K562 (cell line): ENCODE results near the gene ANKRD34A. TPM values are rescaled to one million over a fixed set of nuclear protein-coding genes. Genes with fewer than 3 reads are reported as not detected.
A peak's percentile ranks its signal among the peaks of the same experiment; 100 is the strongest.

Source experiments
- ATAC-seq: fragments of 200-7000 bp; cut with Tn5 transposase; 3 replicates; pipeline ENCODE4 v1.9.1; 2020; ENCODE audit warnings: moderate library complexity
- BruUV-seq: library from RNA; stranded (reverse); fragments of 400-500 nt; replicated peaks from 2 replicates; lab custom pipeline; 2021; lab: Mats Ljungman, UMichigan
- CTCF ChIA-PET: fragments of 300-600 bp; formaldehyde crosslinking; extraction: SDS; loops from one replicate; lab custom pipeline; 2021; ENCODE audit warnings: low intra/inter-chr PET ratio; lab: Yijun Ruan, JAX
- POLR2A ChIA-PET: fragments of 300-600, 350-650 bp; sonication (Branson Sonifier 250); formaldehyde crosslinking; extraction: SDS; loops from one replicate; lab custom pipeline; 2021; ENCODE audit warnings: antibody characterized with exemption, inconsistent platforms; lab: Yijun Ruan, JAX
- DNase-seq, 4 experiments: peaks; one replicate each; pipeline versions ENCODE4 v3.0.0 to v3.0.0-alpha.2; 2011 to 2018; ENCODE audit warnings: low spot score in 3 of 4, mixed read lengths in 3 of 4; ENCODE audit errors: extremely low read depth in 1 of 4
- FAIRE-seq: peaks from 2 replicates; lab custom pipeline; 2011; peaks lifted over from hg19 to GRCh38; lab: Jason Lieb, UNC
- H2AFZ ChIP-seq: 2 replicates; pipeline ENCODE4 v1.6.0; 2011; ENCODE audit warnings: low read depth, low read length, control low read depth, inconsistent platforms
- H3K27ac ChIP-seq: fragments of 200-600 bp; 3 replicates; pipeline ENCODE4 v1.8.0; 2011; ENCODE audit warnings: low read depth, mild to moderate bottlenecking, control low read depth, inconsistent platforms, low read length, moderate library complexity, mixed read lengths; ENCODE audit errors: extremely low read depth
- H3K27me3 ChIP-seq, 2 experiments: fragments of 300-600 bp in 1 of 2; 2 replicates in 1 of 2; 3 replicates in 1 of 2; pipeline versions ENCODE4 v1.6.0 to v1.8.0; 2011; ENCODE audit warnings: inconsistent platforms in 2 of 2, low read length in 2 of 2, mild to moderate bottlenecking in 1 of 2, mixed read lengths in 1 of 2, moderate library complexity in 1 of 2; ENCODE audit not compliant: control insufficient read depth in 2 of 2, insufficient read depth in 2 of 2
- H3K36me3 ChIP-seq: fragments of 300-600 bp; 3 replicates; pipeline ENCODE4 v1.8.0; 2011; ENCODE audit warnings: mild to moderate bottlenecking, low read length, inconsistent platforms; ENCODE audit not compliant: control insufficient read depth, insufficient read depth
- H3K4me1 ChIP-seq, 2 experiments: fragments of 200-600 bp in 1 of 2; replicated peaks in 1 of 2; 2 replicates in 1 of 2; 3 replicates in 1 of 2; pipeline versions ENCODE4 v1.5.1 to v1.8.0; 2011; ENCODE audit warnings: inconsistent platforms in 2 of 2, low read length in 2 of 2, mild to moderate bottlenecking in 1 of 2, mixed read lengths in 1 of 2, moderate library complexity in 1 of 2; ENCODE audit not compliant: control insufficient read depth in 2 of 2, insufficient read depth in 2 of 2
- H3K4me2 ChIP-seq: 2 replicates; pipeline ENCODE4 v1.6.1; 2011; ENCODE audit warnings: low read length, control low read depth, inconsistent platforms, mixed read lengths; ENCODE audit not compliant: insufficient read depth
- H3K4me3 ChIP-seq: fragments of 200-600 bp; sonication (generic), shearing (Covaris generic); 2 replicates; pipeline ENCODE4 v1.5.1; 2016; ENCODE audit warnings: control low read depth, inconsistent platforms
- H3K79me2 ChIP-seq: fragments of 200-600 bp; 3 replicates; pipeline ENCODE4 v1.8.0; 2011; ENCODE audit warnings: low read length, inconsistent platforms; ENCODE audit not compliant: control insufficient read depth, insufficient read depth
- H3K9ac ChIP-seq, 2 experiments: 2 replicates each; pipeline versions ENCODE4 v1.6.0 to v1.6.1; 2011; ENCODE audit warnings: low read depth in 2 of 2, low read length in 2 of 2, control low read depth in 1 of 2, inconsistent platforms in 1 of 2, mild to moderate bottlenecking in 1 of 2, mixed read lengths in 1 of 2; ENCODE audit not compliant: insufficient read depth in 1 of 2
- H3K9me1 ChIP-seq: one replicate; pipeline ENCODE4 v1.6.0; 2011; ENCODE audit warnings: inconsistent platforms, mild to moderate bottlenecking, low read length, moderate library complexity; ENCODE audit not compliant: control insufficient read depth, insufficient read depth
- H3K9me3 ChIP-seq: replicated peaks from 2 replicates; pipeline ENCODE4 v1.5.1; 2011; ENCODE audit warnings: low read depth, low read length, inconsistent platforms; ENCODE audit not compliant: control insufficient read depth, insufficient read depth
- H4K20me1 ChIP-seq: replicated peaks from 2 replicates; pipeline ENCODE4 v1.6.1; 2011; ENCODE audit warnings: low read length, inconsistent platforms, mixed read lengths; ENCODE audit not compliant: control insufficient read depth, insufficient read depth
- ELF4 ChIP-seq: fragments of 450-650 bp; formaldehyde crosslinking; IDR thresholded peaks from 2 replicates; pipeline ENCODE4 v1.4.0; 2022; ENCODE audit warnings: missing genetic modification characterization
- HIVEP1 ChIP-seq: fragments of 250-450 bp; sonication (Bioruptor Pico); IDR thresholded peaks from 2 replicates; pipeline ENCODE4 v1.4.0; 2020; ENCODE audit warnings: mild to moderate bottlenecking
- MEIS2 ChIP-seq: fragments of 450-650 bp; IDR thresholded peaks from 2 replicates; pipeline ENCODE4 v1.6.1; 2014; ENCODE audit warnings: mild to moderate bottlenecking; ENCODE audit not compliant: partially characterized antibody
- PBX2 ChIP-seq, 2 experiments: IDR thresholded peaks in 1 of 2; conservative IDR thresholded peaks in 1 of 2; 2 replicates each; pipeline ENCODE4 v1.6.1; 2016; ENCODE audit warnings: low read depth in 2 of 2, mild to moderate bottlenecking in 1 of 2, missing compliant biosample characterization in 1 of 2, missing genetic modification characterization in 1 of 2, moderate library complexity in 1 of 2
- PKNOX1 ChIP-seq: fragments of 450-650 bp; IDR thresholded peaks from 2 replicates; pipeline ENCODE4 v1.6.1; 2016
- RBM17 ChIP-seq: fragments of 200-400 bp; formaldehyde crosslinking; IDR thresholded peaks from 2 replicates; pipeline ENCODE4 v1.6.1; 2017; ENCODE audit warnings: low read depth, mild to moderate bottlenecking, low read length, borderline replicate concordance
- ZKSCAN1 ChIP-seq: fragments of 150-350 bp; IDR thresholded peaks from 2 replicates; pipeline ENCODE4 v1.6.1; 2016; ENCODE audit warnings: low read depth, low read length
- ZNF140 ChIP-seq: fragments of 250-450 bp; sonication (Bioruptor Pico); IDR thresholded peaks from 2 replicates; pipeline ENCODE4 v1.8.0; 2021; ENCODE audit warnings: moderate library complexity, mild to moderate bottlenecking, inconsistent platforms
- WGBS: fragments of 100-300 bp; shearing (Covaris generic); methylation state at CpG from one replicate; pipeline ENCODE4 v1.1.6; 2016; ENCODE audit warnings: low coverage, mixed read lengths; ENCODE audit not compliant: insufficient coverage; ENCODE audit errors: missing lambda C conversion rate; 5-methylcytosine and 5-hydroxymethylcytosine counted together
- in situ Hi-C: fragments of 300-500 bp; cut with MboI; formaldehyde crosslinking; loops from 4 replicates; pipeline ENCODE4 v1.15.0; 2018; ENCODE audit warnings: inconsistent platforms, mixed read lengths
- intact Hi-C: fragments of 100-400 bp; cut with micrococcal nuclease; formaldehyde crosslinking; loops from 2 replicates; pipeline ENCODE4 v1.14.2; 2022
- polyA plus RNA-seq, 8 experiments: library from polyadenylated mRNA; depleted of rRNA in 4 of 8; stranded (reverse) in 5 of 8; unstranded in 3 of 8; fragments of >200 nt; fragmentation: Nextera tagmentation in 2 of 8; fragmentation: Illumina TruSeq in 1 of 8; extraction: Ambion mirVana in 2 of 8; extraction: Trizol in 1 of 8; gene quantifications; 2 replicates each; pipeline versions ENCODE4 v1.2.1 to v1.2.3, GENCODE V29; 2011 to 2014; ENCODE audit warnings: inconsistent platforms in 1 of 8, missing spikeins in 1 of 8
- total RNA-seq, 7 experiments: library from RNA; depleted of rRNA in 6 of 7; stranded (reverse); fragments of >200 nt in 6 of 7; fragmentation: Illumina TruSeq in 2 of 7; extraction: Trizol in 2 of 7; gene quantifications; 2 replicates each; pipeline versions ENCODE4 v1.2.1 to v1.2.3, GENCODE V29; 2011 to 2021; ENCODE audit warnings: low replicate concordance in 1 of 7

Gene ANKRD34A
- total and polyA plus RNA-seq, 9 of the 15 experiments (the other 6 are each of a cell fraction or from before 2014, with no cell fraction given): 0.06 to 1.6 (median 0.43) TPM

GRCh38 chr1:145942405-145942804 lies 22.0 kb downstream of the ANKRD34A start:
- H3K36me3 ChIP-seq: peaks cover 17% of the 10 kb centered on the region; the same call in 1 of the 3 replicates
- no peaks in the 10 kb centered on the region for H3K9me3 ChIP-seq
- no peak overlapping the region for H2AFZ ChIP-seq
- no peaks in the 10 kb centered on the region for H3K79me2 ChIP-seq
- ChIA-PET CTCF (no interaction called here), POLR2A (interaction anchor here (0.9 to 1.6 kb wide), 4 partner anchors 12 to 48 kb away, joined by 3 to 5 read pairs (median 3); no protein-coding TSS in a partner anchor)
- no peaks in the 10 kb centered on the region for H3K27me3 ChIP-seq
- no peak overlapping the region for H3K4me3 ChIP-seq
- FAIRE-seq (no peak), DNase-seq (no peak), ATAC-seq (no peak)
- no TSS peak for BruUV-seq
- in situ Hi-C loops: no loop called here
- H3K4me1 ChIP-seq: no peaks in the 10 kb centered on the region
- H4K20me1 ChIP-seq: no peaks in the 10 kb centered on the region
- intact Hi-C loops: no loop called here
- no peak overlapping the region for H3K4me2 ChIP-seq
- TF ChIP-seq RBM17 (no peak), ZNF140 (CRISPR knock-in tag) (no peak), PBX2 (CRISPR knock-in tag; IDR thresholded peaks at IDR 0.05; ENCODE audit: low read depth) (no peak), PBX2 (tag; conservative IDR thresholded peaks at IDR 0.05; ENCODE audit: low read depth) (0 out of 2 replicates have a peak, but pooled peaks have one; percentile 25), PKNOX1 (peak; percentile 35; the same call in 1 of the 2 replicates), MEIS2 (peak; percentile 32), ELF4 (CRISPR knock-in tag) (no peak), ZKSCAN1 (no peak), HIVEP1 (no peak)
- no peaks in the 10 kb centered on the region for H3K9me1 ChIP-seq
- H3K27ac ChIP-seq: no peak overlapping the region
- 75% methylated on average over 3 of the region's 4 CpGs for WGBS
- no peak overlapping the region for H3K9ac ChIP-seq
